HG03575 (cell line): ENCODE results near the gene TTLL6.

Experiments used
- ATAC-seq: cut with Tn5 transposase; IDR thresholded peaks from one replicate; pipeline ENCODE4 v1.9.1; 2021; ENCODE audit not compliant: unreplicated experiment, insufficient number of reproducible peaks, low FRiP score; ENCODE audit errors: extremely low read depth

The TTLL6 gene

GRCh38 chr17:48747445-48748363 lies 69.3 kb downstream of the TTLL6 start:
- no peak for ATAC-seq

GRCh38 chr17:48746916-48747444 lies 70.0 kb downstream of the TTLL6 start:
- ATAC-seq, result no peak

- ATAC-seq, result no peak
Measured at GRCh38 chr17:48745381-48746275, 71.4 kb downstream of the TTLL6 start.

- no peak for ATAC-seq
Measured at GRCh38 chr17:48740537-48740936, 76.5 kb downstream of the TTLL6 start.

- ATAC-seq, result no peak
Measured at GRCh38 chr17:48738803-48739526, 78.1 kb downstream of the TTLL6 start.

- ATAC-seq, result no peak
Measured at GRCh38 chr17:48738424-48738802, 78.6 kb downstream of the TTLL6 start.

GRCh38 chr17:48737330-48738043 lies 79.5 kb downstream of the TTLL6 start:
- ATAC-seq, result no peak

- ATAC-seq, result no peak
Measured at GRCh38 chr17:48735062-48735351, 82.0 kb downstream of the TTLL6 start.

GRCh38 chr17:48734333-48735061 lies 82.5 kb downstream of the TTLL6 start:
- ATAC-seq, result no peak

- ATAC-seq, result no peak
Measured at GRCh38 chr17:48733632-48734328, 83.2 kb downstream of the TTLL6 start.

- ATAC-seq, result no peak
Measured at GRCh38 chr17:48732688-48733629, 84.1 kb downstream of the TTLL6 start.

GRCh38 chr17:48731355-48731754 lies 85.7 kb downstream of the TTLL6 start:
- ATAC-seq, result no peak

- ATAC-seq, result no peak
Measured at GRCh38 chr17:48730240-48730550, 86.8 kb downstream of the TTLL6 start.

GRCh38 chr17:48729335-48730239 lies 87.4 kb downstream of the TTLL6 start:
- no peak for ATAC-seq
